ENCODE measurements around the gene RSPO1. TPM values are rescaled to one million over a fixed set of nuclear protein-coding genes. Genes with fewer than 3 reads are reported as not detected.

The RSPO1 gene
- total and polyA plus RNA-seq, 2 of the 4 experiments (the other 2 are of a cell fraction) = not detected

- Histone ChIP-seq H3K9me3 (ENCODE audit: control insufficient read depth, insufficient read depth, low read length) (no peaks in the 10 kb centered on the region), H3K4me1 (ENCODE audit: control insufficient read depth, insufficient read depth, low read length) (no peaks in the 10 kb centered on the region), H3K9me1 (ENCODE audit: insufficient read depth, low read length) (no peaks in the 10 kb centered on the region), H2BK5ac (ENCODE audit: low read depth, low read length, poor library complexity, severe bottlenecking) (no peak overlapping the region), H4K5ac (ENCODE audit: low read depth, low read length) (no peak overlapping the region), H3K23ac (ENCODE audit: low read depth, low read length) (no peak overlapping the region), H2AK5ac (ENCODE audit: low read depth, low read length) (no peak overlapping the region), H3K18ac (ENCODE audit: low read depth, low read length) (no peak overlapping the region), H4K91ac (ENCODE audit: insufficient read depth, low read depth, low read length) (no peak overlapping the region), H3K56ac (ENCODE audit: extremely low read depth, insufficient read depth, low read length) (no peak overlapping the region), H2BK15ac (ENCODE audit: low read depth, low read length) (no peak overlapping the region), H3K27ac (ENCODE audit: insufficient read depth, low read length) (no peak overlapping the region), H3K36me3 (ENCODE audit: control insufficient read depth, insufficient read depth, low read length) (no peaks in the 10 kb centered on the region), H2BK120ac (ENCODE audit: low read depth, low read length) (no peak overlapping the region), H3K4me2 (ENCODE audit: low read depth, low read length) (no peak overlapping the region), H4K20me1 (ENCODE audit: insufficient read depth, low read length) (no peaks in the 10 kb centered on the region), H2AK9ac (replicated peaks; ENCODE audit: low read depth, low read length, poor library complexity) (no peak overlapping the region), H4K8ac (ENCODE audit: low read depth in 2 of 2, low read length in 2 of 2) (no peak overlapping the region), H3K79me1 (ENCODE audit: low read depth in 1 of 2, low read length in 2 of 2) (no peaks in the 10 kb centered on the region), H3K9ac (ENCODE audit: low read depth, low read length) (no peak overlapping the region), H3K4me3 (ENCODE audit: insufficient read depth, low read depth, low read length) (no peak overlapping the region), H3K14ac (replicated peaks; ENCODE audit: low read depth, low read length) (no peak overlapping the region), H2AFZ (replicated peaks; ENCODE audit: low read length, poor library complexity) (no peak overlapping the region), H3K27me3 (ENCODE audit: control insufficient read depth, insufficient read depth, low read length) (peaks cover 56% of the 10 kb centered on the region), H3K4ac (ENCODE audit: low read depth, low read length) (no peak overlapping the region), H2BK20ac (ENCODE audit: low read depth, low read length) (no peak overlapping the region)
- dilution Hi-C loops (cut with HindIII; ENCODE audit: low sequenced_read_pairs, unreplicated experiment) (no loop called here), intact Hi-C loops (cut with micrococcal nuclease) (no loop called here), in situ Hi-C loops (cut with MboI; ENCODE audit: low sequenced_read_pairs) (loop anchor here (5.0 kb wide), 1 partner anchor 65 kb away; no protein-coding TSS in a partner anchor)
- no peak for DNase-seq
- ChIA-PET CTCF (interaction anchor here (2.1 kb wide), 1 partner anchor 10 kb away, joined by 6 read pairs; no protein-coding TSS in a partner anchor), POLR2A (ENCODE audit: unreplicated experiment) (no interaction called here)
- 71% methylated on average over 6 of the region's 9 CpGs; no CpG with 5 or more reads in 1 of the 2 experiments for WGBS, 2 experiments (ENCODE audit: extremely low coverage in 2 of 2, insufficient read length in 1 of 2)
- no peak for TF ChIP-seq CHD1 (IDR thresholded peaks at IDR 0.05; ENCODE audit: low read depth, low read length)
- TF ChIP-seq RAD21 (IDR thresholded peaks at IDR 0.05; ENCODE audit: low read length) = no peak
- no peak for TF ChIP-seq NFE2L2 (IDR thresholded peaks at IDR 0.05; ENCODE audit: low read depth, low read length)
- no peak for TF ChIP-seq POLR2A (IDR thresholded peaks at IDR 0.05; ENCODE audit: low read depth, low read length)
- no peak for TF ChIP-seq MAZ (IDR thresholded peaks at IDR 0.05; ENCODE audit: borderline replicate concordance, low read depth, low read length)
- no peak for TF ChIP-seq ELK1 (IDR thresholded peaks at IDR 0.05; ENCODE audit: borderline replicate concordance, low read depth, low read length)
- no peak for TF ChIP-seq CTCF (conservative IDR thresholded peaks at IDR 0.05; ENCODE audit: low read depth, low read length)
- TF ChIP-seq RFX5 (IDR thresholded peaks at IDR 0.05; ENCODE audit: low read depth, low read length) = no peak
- TF ChIP-seq USF2 (IDR thresholded peaks at IDR 0.05; ENCODE audit: low read depth, low read length) = no peak
- TF ChIP-seq SMC3 (IDR thresholded peaks at IDR 0.05; ENCODE audit: low read depth, low read length) = no peak
- TF ChIP-seq RCOR1 (IDR thresholded peaks at IDR 0.05; ENCODE audit: insufficient replicate concordance, low read length) = no peak
- TF ChIP-seq MXI1 (IDR thresholded peaks at IDR 0.05; ENCODE audit: borderline replicate concordance, low read depth, low read length) = no peak
- TF ChIP-seq BHLHE40 (IDR thresholded peaks at IDR 0.05; ENCODE audit: low read depth, low read length) = no peak
- TF ChIP-seq CEBPB (IDR thresholded peaks at IDR 0.05; ENCODE audit: low read depth, low read length) = no peak
- TF ChIP-seq MAFK (IDR thresholded peaks at IDR 0.05; ENCODE audit: low read depth, low read length) = no peak
- no peak for TF ChIP-seq FOS (IDR thresholded peaks at IDR 0.05; ENCODE audit: low read depth, low read length)
- BruUV-seq (replicated peaks) = no TSS peak
- no peak for ATAC-seq (ENCODE audit: low read depth)
Measured at GRCh38 chr1:37672136-37672870, 37.6 kb upstream of the RSPO1 start.

Data from IMR-90 (cell line).